ENCODE data around the gene RHOT2. TPM values are rescaled to one million over a fixed set of nuclear protein-coding genes. Genes with fewer than 3 reads are reported as not detected.

Gene RHOT2
- total and polyA plus RNA-seq, 10 of the 15 experiments (the other 5 are each of a cell fraction or from before 2014, with no cell fraction given), result 3.7 to 174 (median 69.8) TPM

DNA sequence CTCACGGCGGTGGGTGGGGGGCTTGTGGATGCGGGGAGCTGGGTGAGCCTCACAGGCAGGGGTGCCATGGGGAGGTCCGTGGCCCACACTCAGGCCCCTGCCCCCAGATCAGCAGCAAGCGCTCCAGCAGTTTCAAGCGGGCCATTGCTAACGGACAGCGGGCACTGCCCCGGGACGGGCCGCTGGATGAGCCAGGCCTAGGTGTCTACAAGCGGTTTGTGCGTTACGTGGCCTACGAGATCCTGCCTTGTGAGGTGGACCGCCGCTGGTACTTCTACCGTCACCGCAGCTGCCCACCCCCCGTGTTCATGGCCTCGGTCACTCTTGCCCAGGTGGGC, 8.6 kb downstream of the RHOT2 start:
- ChIA-PET CTCF (interaction anchor here (0.7 kb wide), 1 partner anchor 535 kb away, joined by 3 read pairs; no protein-coding TSS in a partner anchor), SMC1A (ENCODE audit: uncharacterized antibody, unreplicated experiment) (no interaction called here), POLR2A (no interaction called here), RAD21 (ENCODE audit: unreplicated experiment) (no interaction called here)
- no peak overlapping the region for H3K4me3 ChIP-seq
- H2AFZ ChIP-seq (ENCODE audit: control insufficient read depth, low read depth, low read length), result no peak overlapping the region
- no peak overlapping the region for H3K9ac ChIP-seq (ENCODE audit: control insufficient read depth, insufficient read depth, low read length)
- ATAC-seq (no peak), DNase-seq (ENCODE audit: low read depth, low spot score) (no peak), FAIRE-seq (no peak)
- H3K36me3 ChIP-seq (ENCODE audit: control insufficient read depth in 2 of 2, insufficient read depth in 2 of 2, low read length in 1 of 2), result peaks cover 0 to 6% of the 10 kb centered on the region in 2 experiments; a peak in 2 of 4 replicates
- H3K79me2 ChIP-seq (ENCODE audit: control insufficient read depth, insufficient read depth, low read length), result peaks cover 12% of the 10 kb centered on the region
- peaks cover 3% of the 10 kb centered on the region for H3K4me1 ChIP-seq (ENCODE audit: control insufficient read depth, insufficient read depth, low read length)
- BruUV-seq (replicated peaks), result no TSS peak
- WGBS (ENCODE audit: insufficient coverage, insufficient replicate concordance, low lambda C conversion rate, missing lambda C conversion rate), result 92% methylated on average over 20 of the region's 21 CpGs
- no peaks in the 10 kb centered on the region for H3K9me3 ChIP-seq (replicated peaks; ENCODE audit: control insufficient read depth, insufficient read depth, low read length)
- TF ChIP-seq TBL1XR1 (IDR thresholded peaks at IDR 0.05; ENCODE audit: low read depth, low read length) (no peak), NBN (IDR thresholded peaks at IDR 0.05) (no peak), SRF (IDR thresholded peaks at IDR 0.05; ENCODE audit: low read depth in 2 of 2, low read length in 2 of 2) (no peak), HDGF (IDR thresholded peaks at IDR 0.05) (no peak), MTA2 (IDR thresholded peaks at IDR 0.05; ENCODE audit: low read depth) (no peak), YBX1 (IDR thresholded peaks at IDR 0.05) (no peak), MYB (IDR thresholded peaks at IDR 0.05; ENCODE audit: borderline replicate concordance, low read depth, low read length) (no peak)
- TF ChIP-seq, protein P1, sequence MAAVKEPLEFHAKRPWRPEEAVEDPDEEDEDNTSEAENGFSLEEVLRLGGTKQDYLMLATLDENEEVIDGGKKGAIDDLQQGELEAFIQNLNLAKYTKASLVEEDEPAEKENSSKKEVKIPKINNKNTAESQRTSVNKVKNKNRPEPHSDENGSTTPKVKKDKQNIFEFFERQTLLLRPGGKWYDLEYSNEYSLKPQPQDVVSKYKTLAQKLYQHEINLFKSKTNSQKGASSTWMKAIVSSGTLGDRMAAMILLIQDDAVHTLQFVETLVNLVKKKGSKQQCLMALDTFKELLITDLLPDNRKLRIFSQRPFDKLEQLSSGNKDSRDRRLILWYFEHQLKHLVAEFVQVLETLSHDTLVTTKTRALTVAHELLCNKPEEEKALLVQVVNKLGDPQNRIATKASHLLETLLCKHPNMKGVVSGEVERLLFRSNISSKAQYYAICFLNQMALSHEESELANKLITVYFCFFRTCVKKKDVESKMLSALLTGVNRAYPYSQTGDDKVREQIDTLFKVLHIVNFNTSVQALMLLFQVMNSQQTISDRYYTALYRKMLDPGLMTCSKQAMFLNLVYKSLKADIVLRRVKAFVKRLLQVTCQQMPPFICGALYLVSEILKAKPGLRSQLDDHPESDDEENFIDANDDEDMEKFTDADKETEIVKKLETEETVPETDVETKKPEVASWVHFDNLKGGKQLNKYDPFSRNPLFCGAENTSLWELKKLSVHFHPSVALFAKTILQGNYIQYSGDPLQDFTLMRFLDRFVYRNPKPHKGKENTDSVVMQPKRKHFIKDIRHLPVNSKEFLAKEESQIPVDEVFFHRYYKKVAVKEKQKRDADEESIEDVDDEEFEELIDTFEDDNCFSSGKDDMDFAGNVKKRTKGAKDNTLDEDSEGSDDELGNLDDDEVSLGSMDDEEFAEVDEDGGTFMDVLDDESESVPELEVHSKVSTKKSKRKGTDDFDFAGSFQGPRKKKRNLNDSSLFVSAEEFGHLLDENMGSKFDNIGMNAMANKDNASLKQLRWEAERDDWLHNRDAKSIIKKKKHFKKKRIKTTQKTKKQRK (IDR thresholded peaks at IDR 0.05; ENCODE audit: low read depth, low read length), result no peak
- TF ChIP-seq, protein P2, sequence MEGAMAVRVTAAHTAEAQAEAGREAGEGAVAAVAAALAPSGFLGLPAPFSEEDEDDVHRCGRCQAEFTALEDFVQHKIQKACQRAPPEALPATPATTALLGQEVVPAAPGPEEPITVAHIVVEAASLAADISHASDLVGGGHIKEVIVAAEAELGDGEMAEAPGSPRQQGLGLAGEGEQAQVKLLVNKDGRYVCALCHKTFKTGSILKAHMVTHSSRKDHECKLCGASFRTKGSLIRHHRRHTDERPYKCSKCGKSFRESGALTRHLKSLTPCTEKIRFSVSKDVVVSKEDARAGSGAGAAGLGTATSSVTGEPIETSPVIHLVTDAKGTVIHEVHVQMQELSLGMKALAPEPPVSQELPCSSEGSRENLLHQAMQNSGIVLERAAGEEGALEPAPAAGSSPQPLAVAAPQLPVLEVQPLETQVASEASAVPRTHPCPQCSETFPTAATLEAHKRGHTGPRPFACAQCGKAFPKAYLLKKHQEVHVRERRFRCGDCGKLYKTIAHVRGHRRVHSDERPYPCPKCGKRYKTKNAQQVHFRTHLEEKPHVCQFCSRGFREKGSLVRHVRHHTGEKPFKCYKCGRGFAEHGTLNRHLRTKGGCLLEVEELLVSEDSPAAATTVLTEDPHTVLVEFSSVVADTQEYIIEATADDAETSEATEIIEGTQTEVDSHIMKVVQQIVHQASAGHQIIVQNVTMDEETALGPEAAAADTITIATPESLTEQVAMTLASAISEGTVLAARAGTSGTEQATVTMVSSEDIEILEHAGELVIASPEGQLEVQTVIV (IDR thresholded peaks at IDR 0.05; ENCODE audit: borderline replicate concordance, partially characterized antibody), result no peak
- TF ChIP-seq, protein P3, sequence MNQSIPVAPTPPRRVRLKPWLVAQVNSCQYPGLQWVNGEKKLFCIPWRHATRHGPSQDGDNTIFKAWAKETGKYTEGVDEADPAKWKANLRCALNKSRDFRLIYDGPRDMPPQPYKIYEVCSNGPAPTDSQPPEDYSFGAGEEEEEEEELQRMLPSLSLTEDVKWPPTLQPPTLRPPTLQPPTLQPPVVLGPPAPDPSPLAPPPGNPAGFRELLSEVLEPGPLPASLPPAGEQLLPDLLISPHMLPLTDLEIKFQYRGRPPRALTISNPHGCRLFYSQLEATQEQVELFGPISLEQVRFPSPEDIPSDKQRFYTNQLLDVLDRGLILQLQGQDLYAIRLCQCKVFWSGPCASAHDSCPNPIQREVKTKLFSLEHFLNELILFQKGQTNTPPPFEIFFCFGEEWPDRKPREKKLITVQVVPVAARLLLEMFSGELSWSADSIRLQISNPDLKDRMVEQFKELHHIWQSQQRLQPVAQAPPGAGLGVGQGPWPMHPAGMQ (IDR thresholded peaks at IDR 0.05; ENCODE audit: borderline replicate concordance), result no peak
- H3K4me2 ChIP-seq (ENCODE audit: control insufficient read depth, insufficient read depth), result no peak overlapping the region
- H3K27me3 ChIP-seq (replicated peaks in 1 of 2; ENCODE audit: control insufficient read depth in 2 of 2, insufficient read depth in 2 of 2, low read length in 1 of 2), result no peaks in the 10 kb centered on the region
- in situ Hi-C loops (cut with MboI) (no loop called here), intact Hi-C loops (cut with micrococcal nuclease; ENCODE audit: unreplicated experiment) (no loop called here)
- H3K27ac ChIP-seq (ENCODE audit: control insufficient read depth, insufficient read depth), result no peak overlapping the region
- peaks cover 5% of the 10 kb centered on the region; the same call in 1 of the 2 replicates for H4K20me1 ChIP-seq (ENCODE audit: control insufficient read depth, insufficient read depth)

All from GM12878 (cell line).